Prostate gland (tissue), 2 donors: Measurements from ENCODE around the gene ELMOD1. TPM values are rescaled to one million over a fixed set of nuclear protein-coding genes. Genes with fewer than 3 reads are reported as not detected.

Source experiments
- DNase-seq: peaks from one replicate; pipeline ENCODE4 v3.0.0-alpha.2; 2019; ENCODE audit warnings: low spot score
- H3K27ac ChIP-seq, 2 donors: fragments of 200-600 bp; sonication (generic); 2 replicates each; pipeline ENCODE4 v1.5.1; 2017 to 2019
- H3K27me3 ChIP-seq: fragments of 200-600 bp; sonication (generic); replicated peaks from 2 replicates; pipeline ENCODE4 v1.5.1; 2019; ENCODE audit not compliant: insufficient read depth
- H3K36me3 ChIP-seq, 2 donors: fragments of 200-600 bp; sonication (generic); 1 replicate in 1 of 2; 2 replicates in 1 of 2; pipeline versions ENCODE4 v1.5.1 to v1.8.1; 2017 to 2019
- H3K4me1 ChIP-seq: fragments of 200-600 bp; sonication (generic); replicated peaks from 2 replicates; pipeline ENCODE4 v1.5.1; 2019
- H3K4me3 ChIP-seq, 2 donors: fragments of 200-600 bp; sonication (generic); 2 replicates each; pipeline ENCODE4 v1.5.1; 2017 to 2019
- H3K9me3 ChIP-seq: fragments of 200-600 bp; sonication (generic); 2 replicates; pipeline ENCODE4 v1.5.1; 2017
- POLR2A ChIP-seq: fragments of 450-650 bp; IDR thresholded peaks from one replicate; pipeline ENCODE4 v1.6.1; 2016; ENCODE audit warnings: antibody characterized with exemption, mild to moderate bottlenecking
- POLR2AphosphoS5 ChIP-seq: sonication (generic); formaldehyde crosslinking; IDR thresholded peaks from one replicate; pipeline ENCODE4 v1.6.1; 2017; ENCODE audit warnings: antibody characterized with exemption
- WGBS: methylation state at CpG from one replicate; pipeline ENCODE4 v1.1.5; 2018; 5-methylcytosine and 5-hydroxymethylcytosine counted together
- intact Hi-C: fragments of 100-400 bp; cut with DNase I; formaldehyde crosslinking; loops from one replicate; pipeline ENCODE4 v1.14.2; 2022
- total RNA-seq, 2 donors: library from RNA; depleted of rRNA; stranded (reverse); fragments of >200 nt; gene quantifications; one replicate each; pipeline ENCODE4 v1.1.0, GENCODE V29; 2016
- TF ChIP-seq, protein P1 (sequence below), 4 experiments: fragments of 200-600 bp in 2 of 4; fragments of 450-650 bp in 2 of 4; sonication (generic) in 2 of 4; IDR thresholded peaks; 1 replicate in 3 of 4; 2 replicates in 1 of 4; pipeline ENCODE4 v1.5.1; 2016 to 2019; ENCODE audit warnings: antibody characterized with exemption in 4 of 4, mild to moderate bottlenecking in 2 of 4, moderate library complexity in 2 of 4

ELMOD1 gene
- total RNA-seq, 2 donors from 2014 or later, result 0.36 to 4.0 TPM

DNA sequence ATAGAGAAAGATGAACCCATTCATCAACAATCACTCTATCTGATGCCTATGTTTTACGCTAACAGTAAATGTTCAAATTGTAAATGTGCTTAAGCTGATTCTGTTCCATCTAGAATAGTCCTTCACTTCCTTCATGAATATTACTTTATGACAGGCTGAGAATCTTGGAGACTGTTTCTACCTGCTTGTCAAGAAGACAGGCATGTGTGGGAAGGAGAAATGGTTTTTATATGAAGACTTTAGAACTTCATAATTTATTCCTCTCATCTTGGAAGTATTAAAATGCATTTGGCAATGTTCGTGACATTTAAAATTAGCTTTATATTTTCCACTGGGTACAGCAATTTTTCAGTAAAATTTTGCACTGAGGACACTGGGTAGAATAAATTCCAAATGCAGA lies 41.0 kb downstream of the ELMOD1 start:
- TF ChIP-seq, protein P1, sequence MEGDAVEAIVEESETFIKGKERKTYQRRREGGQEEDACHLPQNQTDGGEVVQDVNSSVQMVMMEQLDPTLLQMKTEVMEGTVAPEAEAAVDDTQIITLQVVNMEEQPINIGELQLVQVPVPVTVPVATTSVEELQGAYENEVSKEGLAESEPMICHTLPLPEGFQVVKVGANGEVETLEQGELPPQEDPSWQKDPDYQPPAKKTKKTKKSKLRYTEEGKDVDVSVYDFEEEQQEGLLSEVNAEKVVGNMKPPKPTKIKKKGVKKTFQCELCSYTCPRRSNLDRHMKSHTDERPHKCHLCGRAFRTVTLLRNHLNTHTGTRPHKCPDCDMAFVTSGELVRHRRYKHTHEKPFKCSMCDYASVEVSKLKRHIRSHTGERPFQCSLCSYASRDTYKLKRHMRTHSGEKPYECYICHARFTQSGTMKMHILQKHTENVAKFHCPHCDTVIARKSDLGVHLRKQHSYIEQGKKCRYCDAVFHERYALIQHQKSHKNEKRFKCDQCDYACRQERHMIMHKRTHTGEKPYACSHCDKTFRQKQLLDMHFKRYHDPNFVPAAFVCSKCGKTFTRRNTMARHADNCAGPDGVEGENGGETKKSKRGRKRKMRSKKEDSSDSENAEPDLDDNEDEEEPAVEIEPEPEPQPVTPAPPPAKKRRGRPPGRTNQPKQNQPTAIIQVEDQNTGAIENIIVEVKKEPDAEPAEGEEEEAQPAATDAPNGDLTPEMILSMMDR (IDR thresholded peaks at IDR 0.05), result no peak
- TF ChIP-seq POLR2A (no peak), POLR2AphosphoS5 (no peak)
- H3K4me3 ChIP-seq, result no peak overlapping the region
- no peaks in the 10 kb centered on the region for H3K4me1 ChIP-seq
- no peak overlapping the region for H3K27ac ChIP-seq
- no peaks in the 10 kb centered on the region for H3K36me3 ChIP-seq
- intact Hi-C loops, result no loop called here
- 88% methylated on average over 2 of the region's 2 CpGs for WGBS
- DNase-seq, result no peak
- peaks cover 2% of the 10 kb centered on the region for H3K27me3 ChIP-seq
- H3K9me3 ChIP-seq, result no peaks in the 10 kb centered on the region

DNA sequence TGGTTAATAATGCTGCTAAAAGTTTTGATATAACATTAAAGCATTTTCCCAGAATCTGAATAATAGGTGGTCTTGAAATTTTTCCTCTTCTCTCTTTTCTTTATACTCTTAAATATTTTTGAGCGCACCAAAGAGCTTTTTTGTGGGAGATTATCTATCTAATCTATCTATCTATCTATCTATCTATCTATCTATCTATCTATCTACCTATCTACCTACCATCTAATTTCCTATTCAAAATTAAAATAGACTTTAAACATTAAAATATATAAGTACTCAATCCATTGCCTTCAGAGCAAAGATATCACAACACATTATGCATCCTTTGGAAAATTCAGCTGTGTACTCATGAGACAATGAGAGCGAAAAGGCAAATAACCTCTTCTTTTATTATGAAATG lies 55.8 kb downstream of the ELMOD1 start:
- H3K36me3 ChIP-seq, result no peaks in the 10 kb centered on the region
- DNase-seq, result no peak
- TF ChIP-seq POLR2AphosphoS5, result no peak
- no peak for TF ChIP-seq POLR2A
- TF ChIP-seq, protein P1 (IDR thresholded peaks at IDR 0.05), result no peak
- no peaks in the 10 kb centered on the region for H3K27me3 ChIP-seq
- no peak overlapping the region for H3K4me3 ChIP-seq
- no peaks in the 10 kb centered on the region for H3K4me1 ChIP-seq
- no peaks in the 10 kb centered on the region for H3K9me3 ChIP-seq
- no peak overlapping the region for H3K27ac ChIP-seq
- intact Hi-C loops, result no loop called here
- 97% methylated on average over 2 of the region's 2 CpGs for WGBS

DNA sequence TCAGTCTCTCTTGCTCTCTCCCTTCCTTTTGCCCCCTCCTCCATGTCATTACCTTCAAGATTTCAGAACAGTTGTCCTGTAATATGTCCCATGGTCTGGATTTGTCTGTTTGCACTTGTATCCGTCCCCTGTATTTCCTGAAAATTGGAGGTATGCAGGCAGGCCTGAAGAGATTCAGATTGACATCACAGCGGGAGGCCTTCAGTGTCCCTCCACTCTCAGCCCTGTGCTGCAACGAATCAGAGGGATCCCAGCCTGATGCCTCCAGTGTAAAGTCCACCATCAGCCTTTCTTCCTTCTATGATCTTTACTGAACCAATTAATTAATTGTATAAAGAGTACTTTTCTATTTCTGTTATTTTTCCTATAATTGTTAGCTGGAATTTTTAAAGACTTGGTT lies 57.3 kb downstream of the ELMOD1 start:
- WGBS, result 47% methylated on average over 3 of the region's 3 CpGs
- intact Hi-C loops, result no loop called here
- Histone ChIP-seq H3K9me3 (no peaks in the 10 kb centered on the region), H3K4me3 (no peak overlapping the region), H3K27me3 (no peaks in the 10 kb centered on the region), H3K36me3 (no peaks in the 10 kb centered on the region), H3K4me1 (no peaks in the 10 kb centered on the region), H3K27ac (no peak overlapping the region)
- DNase-seq, result no peak
- no peak for TF ChIP-seq POLR2AphosphoS5
- TF ChIP-seq, protein P1 (IDR thresholded peaks at IDR 0.05), result no peak
- no peak for TF ChIP-seq POLR2A

- TF ChIP-seq, protein P1 (IDR thresholded peaks at IDR 0.05), result no peak
- TF ChIP-seq POLR2A (no peak), POLR2AphosphoS5 (no peak)
- 60% methylated on average over 4 of the region's 4 CpGs for WGBS
- no peak overlapping the region for H3K4me3 ChIP-seq
- intact Hi-C loops, result no loop called here
- H3K9me3 ChIP-seq, result no peaks in the 10 kb centered on the region
- no peaks in the 10 kb centered on the region for H3K36me3 ChIP-seq
- no peak for DNase-seq
- no peaks in the 10 kb centered on the region for H3K27me3 ChIP-seq
- H3K27ac ChIP-seq, result no peak overlapping the region
- H3K4me1 ChIP-seq, result no peaks in the 10 kb centered on the region
Observed at GRCh38 chr11:107651672-107652071, 60.7 kb downstream of the ELMOD1 start.

GRCh38 chr11:107653076-107653475 lies 62.1 kb downstream of the ELMOD1 start:
- Histone ChIP-seq H3K4me3 (no peak overlapping the region), H3K36me3 (no peaks in the 10 kb centered on the region), H3K27me3 (no peaks in the 10 kb centered on the region), H3K9me3 (no peaks in the 10 kb centered on the region), H3K4me1 (no peaks in the 10 kb centered on the region), H3K27ac (no peak overlapping the region)
- intact Hi-C loops, result no loop called here
- DNase-seq, result no peak
- TF ChIP-seq, protein P1 (IDR thresholded peaks at IDR 0.05), result no peak
- no peak for TF ChIP-seq POLR2AphosphoS5
- TF ChIP-seq POLR2A, result no peak
- 61% methylated on average over 1 of the region's 1 CpG for WGBS
